Activated naive CD8-positive, alpha-beta T cell (primary cell): ENCODE data around the gene GRAMD1B.

Source experiments
- H3K27ac Mint-ChIP-seq: one replicate; pipeline ENCODE4 v1.8.0; 2021; ENCODE audit warnings: mixed read lengths
- H3K27me3 Mint-ChIP-seq: one replicate; pipeline ENCODE4 v1.8.0; 2021; ENCODE audit warnings: mixed read lengths
- H3K36me3 Mint-ChIP-seq: one replicate; pipeline ENCODE4 v1.8.0; 2021; ENCODE audit warnings: mixed read lengths
- H3K4me1 Mint-ChIP-seq: one replicate; pipeline ENCODE4 v1.8.0; 2021; ENCODE audit warnings: low read depth, mixed read lengths
- H3K4me3 Mint-ChIP-seq: one replicate; pipeline ENCODE4 v1.8.0; 2021; ENCODE audit warnings: mild to moderate bottlenecking, mixed read lengths
- H3K9me3 Mint-ChIP-seq: one replicate; pipeline ENCODE4 v1.8.0; 2021; ENCODE audit warnings: low read depth, mixed read lengths

GRAMD1B gene

GRCh38 chr11:123622576-123622975 is 192.5 kb downstream of the GRAMD1B start:
- no peaks in the 10 kb centered on the region for H3K36me3 Mint-ChIP-seq

GRCh38 chr11:123624974-123625373 is 194.9 kb downstream of the GRAMD1B start:
- no peaks in the 10 kb centered on the region for H3K36me3 Mint-ChIP-seq
- H3K4me1 Mint-ChIP-seq = no peaks in the 10 kb centered on the region
- peaks cover 2% of the 10 kb centered on the region for H3K27me3 Mint-ChIP-seq
- H3K9me3 Mint-ChIP-seq = no peaks in the 10 kb centered on the region
- no peak overlapping the region for H3K27ac Mint-ChIP-seq
- no peak overlapping the region for H3K4me3 Mint-ChIP-seq

More at GRCh38 chr11:123622576-123622975, 192.5 kb downstream of the GRAMD1B start:
- H3K4me1 Mint-ChIP-seq = no peaks in the 10 kb centered on the region
- H3K27ac Mint-ChIP-seq = no peak overlapping the region
- H3K27me3 Mint-ChIP-seq = no peaks in the 10 kb centered on the region
- no peak overlapping the region for H3K4me3 Mint-ChIP-seq
- H3K9me3 Mint-ChIP-seq = no peaks in the 10 kb centered on the region

DNA sequence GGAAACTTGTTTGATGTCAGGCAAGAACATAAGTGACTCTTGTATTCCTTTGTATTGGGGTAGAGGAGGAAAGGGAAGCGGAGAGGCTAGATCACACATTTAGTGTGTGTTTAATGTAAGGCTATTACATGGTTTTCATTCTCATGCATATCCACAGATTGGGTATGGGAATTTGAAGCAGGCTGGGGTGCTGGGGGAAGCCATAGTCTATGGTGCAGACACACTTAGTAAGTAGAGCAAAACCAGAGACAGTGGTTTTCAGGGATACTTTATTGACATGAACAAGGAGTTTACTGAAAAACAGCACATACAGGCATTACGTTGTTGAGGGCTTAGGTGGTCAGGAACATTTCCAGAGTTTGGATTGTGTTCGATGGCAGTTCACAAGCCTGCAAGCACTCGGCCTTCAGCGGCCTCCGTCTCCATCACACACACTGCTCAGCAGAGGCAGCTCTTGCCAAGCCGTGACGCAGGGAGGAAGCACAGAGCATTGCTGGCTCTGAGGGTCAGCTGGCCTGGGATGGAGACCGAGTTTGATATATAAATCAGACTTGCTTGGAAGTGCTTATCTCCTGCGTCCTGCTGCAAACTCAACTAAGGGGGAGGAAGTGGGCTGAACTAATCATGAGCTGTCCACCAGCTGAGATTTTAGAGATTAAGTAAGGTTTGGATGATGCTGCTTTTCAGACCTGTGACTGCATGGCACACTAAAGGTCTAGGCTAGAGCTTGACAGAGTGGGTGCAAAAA is 199.0 kb downstream of the GRAMD1B start:
- H3K4me3 Mint-ChIP-seq = no peak overlapping the region
- no peak overlapping the region for H3K27ac Mint-ChIP-seq
- H3K27me3 Mint-ChIP-seq = peaks cover 13% of the 10 kb centered on the region
- no peaks in the 10 kb centered on the region for H3K36me3 Mint-ChIP-seq
- no peaks in the 10 kb centered on the region for H3K9me3 Mint-ChIP-seq
- H3K4me1 Mint-ChIP-seq = no peaks in the 10 kb centered on the region

DNA sequence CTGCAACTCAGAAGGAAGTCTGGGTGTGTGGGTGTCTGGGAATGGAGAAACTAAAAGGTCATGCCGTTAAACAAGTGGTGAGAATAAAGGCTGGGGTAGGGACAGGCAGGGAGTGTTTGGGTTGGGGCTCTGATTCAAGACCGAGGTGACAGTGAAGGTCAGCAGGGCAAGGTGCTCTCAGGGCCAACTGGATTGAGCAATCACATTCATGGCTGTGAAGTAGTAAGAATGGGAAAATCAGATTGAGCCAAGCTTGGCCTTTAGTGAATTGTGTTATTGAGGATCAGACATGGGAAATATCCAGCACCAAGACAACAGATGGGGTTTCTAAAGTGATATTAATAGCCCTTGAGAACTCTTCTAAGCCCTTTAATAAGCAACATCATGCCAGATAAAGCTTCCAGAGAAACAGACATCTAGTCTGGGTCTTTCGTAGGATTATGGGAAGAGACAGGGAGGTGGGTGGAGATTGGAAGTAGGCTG is 200.1 kb downstream of the GRAMD1B start:
- no peaks in the 10 kb centered on the region for H3K4me1 Mint-ChIP-seq
- no peak overlapping the region for H3K27ac Mint-ChIP-seq
- H3K9me3 Mint-ChIP-seq = no peaks in the 10 kb centered on the region
- no peak overlapping the region for H3K4me3 Mint-ChIP-seq
- H3K36me3 Mint-ChIP-seq = no peaks in the 10 kb centered on the region
- peaks cover 18% of the 10 kb centered on the region for H3K27me3 Mint-ChIP-seq

GRCh38 chr11:123640029-123640428 is 210.0 kb downstream of the GRAMD1B start:
- no peak overlapping the region for H3K4me3 Mint-ChIP-seq

GRCh38 chr11:123640677-123641494 is 210.8 kb downstream of the GRAMD1B start:
- Mint-ChIP-seq H3K36me3 (no peaks in the 10 kb centered on the region), H3K27me3 (peaks cover 12% of the 10 kb centered on the region), H3K4me3 (no peak overlapping the region), H3K27ac (no peak overlapping the region), H3K9me3 (no peaks in the 10 kb centered on the region), H3K4me1 (peaks cover 2% of the 10 kb centered on the region)

More at GRCh38 chr11:123640029-123640428, 210.0 kb downstream of the GRAMD1B start:
- Mint-ChIP-seq H3K27ac (no peak overlapping the region), H3K4me1 (peaks cover 2% of the 10 kb centered on the region), H3K36me3 (no peaks in the 10 kb centered on the region), H3K27me3 (peaks cover 15% of the 10 kb centered on the region), H3K9me3 (no peaks in the 10 kb centered on the region)

DNA sequence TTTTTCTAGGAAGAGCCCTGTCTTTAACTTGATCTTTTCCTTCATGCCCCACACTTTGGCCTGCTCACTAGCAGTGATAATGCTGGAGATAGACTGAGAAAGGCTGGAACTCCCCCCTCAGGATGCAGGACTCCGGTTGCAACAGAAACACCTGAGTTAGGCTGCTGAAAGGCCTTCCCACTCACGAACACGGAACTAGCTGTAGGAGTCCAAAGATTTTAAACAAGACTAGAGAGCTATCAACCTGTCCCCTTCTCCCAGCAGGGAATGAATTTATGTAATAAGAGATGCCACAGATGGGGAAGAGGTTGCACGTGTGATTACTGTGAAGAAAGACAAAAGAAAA is 211.4 kb downstream of the GRAMD1B start:
- Mint-ChIP-seq H3K27me3 (peaks cover 14% of the 10 kb centered on the region), H3K36me3 (no peaks in the 10 kb centered on the region), H3K4me1 (peaks cover 2% of the 10 kb centered on the region), H3K27ac (no peak overlapping the region), H3K9me3 (no peaks in the 10 kb centered on the region), H3K4me3 (no peak overlapping the region)

GRCh38 chr11:123642435-123642834 is 212.4 kb downstream of the GRAMD1B start:
- Mint-ChIP-seq H3K27me3 (peaks cover 13% of the 10 kb centered on the region), H3K9me3 (no peaks in the 10 kb centered on the region), H3K36me3 (no peaks in the 10 kb centered on the region), H3K4me3 (no peak overlapping the region), H3K27ac (no peak overlapping the region), H3K4me1 (peaks cover 2% of the 10 kb centered on the region)

DNA sequence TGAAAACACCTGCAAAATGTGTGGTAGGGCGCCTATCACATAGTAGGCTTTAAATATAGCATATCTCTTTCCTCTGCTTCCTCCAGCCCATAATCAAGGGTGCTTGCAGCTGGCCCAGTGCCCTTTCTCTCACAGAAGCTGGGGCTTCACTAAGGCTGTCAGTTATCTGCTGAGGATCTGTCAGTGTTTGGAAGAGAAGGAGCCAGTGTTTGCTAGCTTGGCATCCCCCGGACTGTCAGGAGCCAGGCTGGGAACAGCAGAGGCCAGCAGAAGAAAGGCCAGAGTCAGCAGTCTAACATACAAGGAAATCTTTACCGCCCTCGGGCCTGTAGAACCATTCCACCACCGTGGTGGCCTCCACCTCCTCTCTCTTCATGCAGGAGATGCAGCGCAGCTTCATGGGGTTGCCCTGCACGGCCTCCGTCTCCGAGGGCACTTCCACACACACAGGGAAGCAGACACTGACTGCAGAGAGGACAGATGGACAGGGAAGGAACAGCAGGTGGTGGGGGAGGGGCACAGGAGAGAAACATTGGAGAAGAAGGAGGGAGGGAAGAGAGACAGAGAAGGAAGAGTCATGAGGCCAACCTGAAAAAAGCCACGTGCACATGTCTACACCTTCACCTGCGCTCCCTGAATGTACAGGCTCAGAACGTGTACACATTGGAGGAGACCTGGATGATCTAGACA is 215.4 kb downstream of the GRAMD1B start:
- H3K9me3 Mint-ChIP-seq = no peaks in the 10 kb centered on the region
- H3K27ac Mint-ChIP-seq = no peak overlapping the region
- H3K4me3 Mint-ChIP-seq = no peak overlapping the region
- H3K27me3 Mint-ChIP-seq = peaks cover 12% of the 10 kb centered on the region
- H3K36me3 Mint-ChIP-seq = no peaks in the 10 kb centered on the region
- peaks cover 2% of the 10 kb centered on the region for H3K4me1 Mint-ChIP-seq

- peaks cover under 1% of the 10 kb centered on the region for H3K36me3 Mint-ChIP-seq
Measured at GRCh38 chr11:123650901-123651300, 220.8 kb downstream of the GRAMD1B start.

GRCh38 chr11:123652599-123652998 is 222.5 kb downstream of the GRAMD1B start:
- no peak overlapping the region for H3K27ac Mint-ChIP-seq
- H3K9me3 Mint-ChIP-seq = no peaks in the 10 kb centered on the region
- peaks cover 3% of the 10 kb centered on the region for H3K36me3 Mint-ChIP-seq
- H3K4me3 Mint-ChIP-seq = peak overlapping the region; percentile 72
- H3K4me1 Mint-ChIP-seq = peaks cover 4% of the 10 kb centered on the region
- H3K27me3 Mint-ChIP-seq = peaks cover 33% of the 10 kb centered on the region

More at GRCh38 chr11:123650901-123651300, 220.8 kb downstream of the GRAMD1B start:
- H3K4me1 Mint-ChIP-seq = peaks cover 4% of the 10 kb centered on the region
- H3K27ac Mint-ChIP-seq = no peak overlapping the region
- no peaks in the 10 kb centered on the region for H3K9me3 Mint-ChIP-seq
- H3K27me3 Mint-ChIP-seq = peaks cover 33% of the 10 kb centered on the region
- no peak overlapping the region for H3K4me3 Mint-ChIP-seq

GRCh38 chr11:123653483-123653826 is 223.4 kb downstream of the GRAMD1B start:
- Mint-ChIP-seq H3K27ac (no peak overlapping the region), H3K27me3 (peaks cover 33% of the 10 kb centered on the region), H3K4me1 (peaks cover 4% of the 10 kb centered on the region), H3K36me3 (peaks cover 3% of the 10 kb centered on the region), H3K9me3 (peaks cover 7% of the 10 kb centered on the region), H3K4me3 (peak overlapping the region; percentile 72)

GRCh38 chr11:123653827-123654565 is 223.9 kb downstream of the GRAMD1B start:
- Mint-ChIP-seq H3K4me1 (peaks cover 10% of the 10 kb centered on the region), H3K27me3 (peaks cover 33% of the 10 kb centered on the region), H3K4me3 (peak overlapping the region; percentile 72), H3K36me3 (peaks cover 6% of the 10 kb centered on the region), H3K27ac (no peak overlapping the region), H3K9me3 (peaks cover 9% of the 10 kb centered on the region)

GRCh38 chr11:123654566-123655081 is 224.6 kb downstream of the GRAMD1B start, which contains the start of gene SCN3B:
Gene SCN3B, minus strand, starts transcription at chr11:123654624. Its CDS starts 823 bp downstream, at chr11:123653801.
- Mint-ChIP-seq H3K27ac (no peak within 1 kb of the TSS), H3K4me3 (peak within 1 kb of the TSS; percentile 79), H3K36me3 (peaks cover 9% of the 10 kb centered on the region), H3K27me3 (peaks cover 33% of the 10 kb centered on the region), H3K4me1 (peaks cover 15% of the 10 kb centered on the region), H3K9me3 (peaks cover 16% of the 10 kb centered on the region)
